ENCODE measurements around the gene ZNF827.

Gene ZNF827

GRCh38 chr4:145827885-145828284 is 110.7 kb downstream of the ZNF827 start:
- H3K4me3 ChIP-seq (ENCODE audit: control insufficient read depth, low read depth, low read length) = no peak overlapping the region
- no peak for DNase-seq (ENCODE audit: low read depth)
- no peak for TF ChIP-seq CTCF (conservative IDR thresholded peaks at IDR 0.05; ENCODE audit: control insufficient read depth, insufficient read depth, low read depth, low read length)

GRCh38 chr4:145825255-145825654 is 113.4 kb downstream of the ZNF827 start:
- DNase-seq (ENCODE audit: low read depth) = no peak
- no peak for TF ChIP-seq CTCF (conservative IDR thresholded peaks at IDR 0.05; ENCODE audit: control insufficient read depth, insufficient read depth, low read depth, low read length)
- no peak overlapping the region for H3K4me3 ChIP-seq (ENCODE audit: control insufficient read depth, low read depth, low read length)

- no peak for DNase-seq (ENCODE audit: low read depth)
- TF ChIP-seq CTCF (conservative IDR thresholded peaks at IDR 0.05; ENCODE audit: control insufficient read depth, insufficient read depth, low read depth, low read length) = no peak
- no peak overlapping the region for H3K4me3 ChIP-seq (ENCODE audit: control insufficient read depth, low read depth, low read length)
These were observed 114.2 kb downstream of the ZNF827 start for GRCh38 chr4:145824463-145824862.

- H3K4me3 ChIP-seq (ENCODE audit: control insufficient read depth, low read depth, low read length) = no peak overlapping the region
- no peak for TF ChIP-seq CTCF (conservative IDR thresholded peaks at IDR 0.05; ENCODE audit: control insufficient read depth, insufficient read depth, low read depth, low read length)
These were observed 114.9 kb downstream of the ZNF827 start for GRCh38 chr4:145823743-145824142.

GRCh38 chr4:145822581-145822980 is 116.0 kb downstream of the ZNF827 start:
- no peak for TF ChIP-seq CTCF (conservative IDR thresholded peaks at IDR 0.05; ENCODE audit: control insufficient read depth, insufficient read depth, low read depth, low read length)
- no peak for DNase-seq (ENCODE audit: low read depth)
- H3K4me3 ChIP-seq (ENCODE audit: control insufficient read depth, low read depth, low read length) = no peak overlapping the region

More at GRCh38 chr4:145823743-145824142, 114.9 kb downstream of the ZNF827 start:
- DNase-seq (ENCODE audit: low read depth) = no peak

- no peak for TF ChIP-seq CTCF (conservative IDR thresholded peaks at IDR 0.05; ENCODE audit: control insufficient read depth, insufficient read depth, low read depth, low read length)
- no peak for DNase-seq (ENCODE audit: low read depth)
These were observed 116.4 kb downstream of the ZNF827 start for GRCh38 chr4:145822181-145822580.

GRCh38 chr4:145821766-145822165 is 116.9 kb downstream of the ZNF827 start:
- no peak for DNase-seq (ENCODE audit: low read depth)
- no peak for TF ChIP-seq CTCF (conservative IDR thresholded peaks at IDR 0.05; ENCODE audit: control insufficient read depth, insufficient read depth, low read depth, low read length)
- H3K4me3 ChIP-seq (ENCODE audit: control insufficient read depth, low read depth, low read length) = no peak overlapping the region

More at GRCh38 chr4:145822181-145822580, 116.4 kb downstream of the ZNF827 start:
- H3K4me3 ChIP-seq (ENCODE audit: control insufficient read depth, low read depth, low read length) = no peak overlapping the region
